Astrocyte (in vitro differentiated cells and primary cell): Measurements from ENCODE around the gene ZNF438. TPM values are rescaled to one million over a fixed set of nuclear protein-coding genes. Genes with fewer than 3 reads are reported as not detected.

ENCODE experiments used
- DNase-seq: peaks from one replicate; pipeline ENCODE4 v3.0.0-alpha.2; 2010; ENCODE audit warnings: low read depth
- FAIRE-seq: peaks from 2 replicates; lab custom pipeline; 2011; peaks lifted over from hg19 to GRCh38; lab: Jason Lieb, UNC
- H2AFZ ChIP-seq: 2 replicates; pipeline ENCODE4 v1.6.0; 2012; ENCODE audit warnings: low read depth, low read length, inconsistent platforms
- H3K27ac ChIP-seq: 2 replicates; pipeline ENCODE4 v1.5.1; 2011; ENCODE audit warnings: low read depth, low read length, inconsistent platforms
- H3K27me3 ChIP-seq: 2 replicates; pipeline ENCODE4 v1.6.0; 2011; ENCODE audit warnings: low read length, inconsistent platforms; ENCODE audit not compliant: insufficient read depth
- H3K36me3 ChIP-seq: 2 replicates; pipeline ENCODE4 v1.5.1; 2011; ENCODE audit warnings: low read length, inconsistent platforms; ENCODE audit not compliant: insufficient read depth
- H3K4me1 ChIP-seq: 2 replicates; pipeline ENCODE4 v1.5.1; 2011; ENCODE audit warnings: low read length, inconsistent platforms; ENCODE audit not compliant: insufficient read depth
- H3K4me2 ChIP-seq: 2 replicates; pipeline ENCODE4 v1.6.0; 2012; ENCODE audit warnings: low read length, inconsistent platforms
- H3K4me3 ChIP-seq: 2 replicates; pipeline ENCODE4 v1.5.1; 2011; ENCODE audit warnings: low read depth, mild to moderate bottlenecking, low read length, inconsistent platforms; ENCODE audit not compliant: insufficient read depth
- H3K79me2 ChIP-seq: 2 replicates; pipeline ENCODE4 v1.6.0; 2012; ENCODE audit warnings: mild to moderate bottlenecking, low read length, inconsistent platforms; ENCODE audit not compliant: insufficient read depth
- H3K9ac ChIP-seq: 2 replicates; pipeline ENCODE4 v1.6.0; 2012; ENCODE audit warnings: mild to moderate bottlenecking, low read length, inconsistent platforms
- H3K9me3 ChIP-seq: 2 replicates; pipeline ENCODE4 v1.5.1; 2012; ENCODE audit warnings: low read depth, mild to moderate bottlenecking, low read length, inconsistent platforms; ENCODE audit not compliant: insufficient read depth
- H4K20me1 ChIP-seq: 2 replicates; pipeline ENCODE4 v1.6.0; 2012; ENCODE audit warnings: low read length, inconsistent platforms; ENCODE audit not compliant: insufficient read depth
- H3K27ac Mint-ChIP-seq: one replicate; pipeline ENCODE4 v1.8.0; 2021; ENCODE audit warnings: mild to moderate bottlenecking, mixed read lengths; ENCODE audit not compliant: unreplicated experiment
- H3K27me3 Mint-ChIP-seq: one replicate; pipeline ENCODE4 v1.8.0; 2021; ENCODE audit warnings: low read depth, mixed read lengths; ENCODE audit not compliant: unreplicated experiment
- H3K36me3 Mint-ChIP-seq: one replicate; pipeline ENCODE4 v1.8.0; 2021; ENCODE audit warnings: low read depth, mixed read lengths; ENCODE audit not compliant: unreplicated experiment
- H3K4me1 Mint-ChIP-seq: one replicate; pipeline ENCODE4 v1.8.0; 2021; ENCODE audit warnings: low read depth, mixed read lengths; ENCODE audit not compliant: unreplicated experiment
- H3K4me3 Mint-ChIP-seq: one replicate; pipeline ENCODE4 v1.8.0; 2021; ENCODE audit warnings: mild to moderate bottlenecking, moderate library complexity, mixed read lengths; ENCODE audit not compliant: unreplicated experiment
- H3K9me3 Mint-ChIP-seq: one replicate; pipeline ENCODE4 v1.8.0; 2021; ENCODE audit warnings: mild to moderate bottlenecking, mixed read lengths; ENCODE audit not compliant: unreplicated experiment
- EZH2 ChIP-seq: IDR thresholded peaks from 2 replicates; pipeline ENCODE4 v1.6.1; 2012; ENCODE audit warnings: mild to moderate bottlenecking, low read length, inconsistent platforms; ENCODE audit not compliant: insufficient read depth
- total RNA-seq: library from RNA; stranded (reverse); gene quantifications from 2 replicates; pipeline ENCODE4 v1.2.1, GENCODE V29; 2021
- TF ChIP-seq, protein P1 (sequence below): IDR thresholded peaks from 2 replicates; pipeline ENCODE4 v1.5.1; 2011; ENCODE audit warnings: low read depth, mild to moderate bottlenecking, inconsistent platforms, low read length, moderate library complexity; ENCODE audit not compliant: insufficient read depth

Gene ZNF438
- total RNA-seq, 1 donor from 2014 or later = 2.2 TPM

GRCh38 chr10:30939643-30940251 is 91.9 kb downstream of the ZNF438 start:
- no peaks in the 10 kb centered on the region for H3K9me3 ChIP-seq
- no peaks in the 10 kb centered on the region for H3K4me1 Mint-ChIP-seq
- no peaks in the 10 kb centered on the region for H4K20me1 ChIP-seq
- no peaks in the 10 kb centered on the region for H3K79me2 ChIP-seq
- no peak overlapping the region for H3K4me2 ChIP-seq
- no peak overlapping the region for H3K9ac ChIP-seq
- no peak overlapping the region for H3K4me3 Mint-ChIP-seq
- no peaks in the 10 kb centered on the region for H3K4me1 ChIP-seq
- no peaks in the 10 kb centered on the region for H3K36me3 ChIP-seq
- H3K27me3 Mint-ChIP-seq = no peaks in the 10 kb centered on the region
- no peak overlapping the region for H3K27ac ChIP-seq
- H3K9me3 Mint-ChIP-seq = peaks cover 4% of the 10 kb centered on the region
- no peaks in the 10 kb centered on the region for H3K27me3 ChIP-seq
- no peak overlapping the region for H3K4me3 ChIP-seq
- DNase-seq (no peak), FAIRE-seq (no peak)
- TF ChIP-seq EZH2 = no peak
- TF ChIP-seq, protein P1, sequence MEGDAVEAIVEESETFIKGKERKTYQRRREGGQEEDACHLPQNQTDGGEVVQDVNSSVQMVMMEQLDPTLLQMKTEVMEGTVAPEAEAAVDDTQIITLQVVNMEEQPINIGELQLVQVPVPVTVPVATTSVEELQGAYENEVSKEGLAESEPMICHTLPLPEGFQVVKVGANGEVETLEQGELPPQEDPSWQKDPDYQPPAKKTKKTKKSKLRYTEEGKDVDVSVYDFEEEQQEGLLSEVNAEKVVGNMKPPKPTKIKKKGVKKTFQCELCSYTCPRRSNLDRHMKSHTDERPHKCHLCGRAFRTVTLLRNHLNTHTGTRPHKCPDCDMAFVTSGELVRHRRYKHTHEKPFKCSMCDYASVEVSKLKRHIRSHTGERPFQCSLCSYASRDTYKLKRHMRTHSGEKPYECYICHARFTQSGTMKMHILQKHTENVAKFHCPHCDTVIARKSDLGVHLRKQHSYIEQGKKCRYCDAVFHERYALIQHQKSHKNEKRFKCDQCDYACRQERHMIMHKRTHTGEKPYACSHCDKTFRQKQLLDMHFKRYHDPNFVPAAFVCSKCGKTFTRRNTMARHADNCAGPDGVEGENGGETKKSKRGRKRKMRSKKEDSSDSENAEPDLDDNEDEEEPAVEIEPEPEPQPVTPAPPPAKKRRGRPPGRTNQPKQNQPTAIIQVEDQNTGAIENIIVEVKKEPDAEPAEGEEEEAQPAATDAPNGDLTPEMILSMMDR = no peak
- no peak overlapping the region for H3K27ac Mint-ChIP-seq
- no peak overlapping the region for H2AFZ ChIP-seq
- peaks cover 6% of the 10 kb centered on the region for H3K36me3 Mint-ChIP-seq

DNA sequence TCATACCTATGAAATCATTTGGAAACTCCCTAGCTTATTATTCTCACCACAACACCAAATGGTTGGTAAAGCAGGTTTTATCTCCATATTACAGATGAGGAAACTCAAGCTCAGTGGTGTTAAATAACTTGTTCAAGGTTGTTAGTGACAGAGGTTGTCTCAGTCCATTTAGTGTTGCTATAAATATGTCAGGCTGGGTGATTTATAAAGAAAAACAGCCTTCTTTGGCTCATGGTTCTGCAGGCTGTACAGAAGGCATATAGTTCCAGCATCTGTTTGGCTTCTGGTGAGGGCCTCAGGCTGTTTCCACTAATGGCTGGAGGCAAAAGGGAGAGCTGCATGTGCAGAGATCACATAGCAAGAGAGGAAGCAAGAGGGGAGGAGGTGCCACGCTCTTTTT is 96.6 kb downstream of the ZNF438 start:
- no peaks in the 10 kb centered on the region for H3K36me3 ChIP-seq
- no peaks in the 10 kb centered on the region for H3K79me2 ChIP-seq
- no peak overlapping the region for H3K4me3 ChIP-seq
- DNase-seq (no peak), FAIRE-seq (no peak)
- H3K36me3 Mint-ChIP-seq = peaks cover 11% of the 10 kb centered on the region
- no peaks in the 10 kb centered on the region for H3K4me1 ChIP-seq
- no peaks in the 10 kb centered on the region for H3K27me3 ChIP-seq
- no peaks in the 10 kb centered on the region for H3K4me1 Mint-ChIP-seq
- H3K9me3 ChIP-seq = peaks cover 4% of the 10 kb centered on the region
- H3K27ac Mint-ChIP-seq = no peak overlapping the region
- no peak for TF ChIP-seq EZH2
- TF ChIP-seq, protein P1 = no peak
- H3K4me2 ChIP-seq = no peak overlapping the region
- no peak overlapping the region for H2AFZ ChIP-seq
- H3K27ac ChIP-seq = no peak overlapping the region
- H3K4me3 Mint-ChIP-seq = no peak overlapping the region
- H3K27me3 Mint-ChIP-seq = no peaks in the 10 kb centered on the region
- peaks cover 8% of the 10 kb centered on the region for H3K9me3 Mint-ChIP-seq
- no peak overlapping the region for H3K9ac ChIP-seq
- no peaks in the 10 kb centered on the region for H4K20me1 ChIP-seq

- Histone ChIP-seq H3K4me3 (no peak overlapping the region), H3K4me2 (no peak overlapping the region), H4K20me1 (no peaks in the 10 kb centered on the region), H3K9ac (no peak overlapping the region), H3K36me3 (no peaks in the 10 kb centered on the region), H3K27me3 (no peaks in the 10 kb centered on the region), H3K4me1 (no peaks in the 10 kb centered on the region), H3K9me3 (peaks cover 4% of the 10 kb centered on the region), H3K27ac (no peak overlapping the region), H2AFZ (no peak overlapping the region), H3K79me2 (no peaks in the 10 kb centered on the region)
- no peak for DNase-seq
- Mint-ChIP-seq H3K9me3 (peaks cover 12% of the 10 kb centered on the region), H3K4me1 (no peaks in the 10 kb centered on the region), H3K4me3 (no peak overlapping the region), H3K27ac (no peak overlapping the region), H3K27me3 (no peaks in the 10 kb centered on the region), H3K36me3 (peaks cover 15% of the 10 kb centered on the region)
- no peak for FAIRE-seq
- TF ChIP-seq, protein P1 = no peak
- no peak for TF ChIP-seq EZH2
These were observed 100.6 kb downstream of the ZNF438 start for GRCh38 chr10:30931094-30931493.
